ENCODE measurements around the gene SEPTIN14. TPM values are rescaled to one million over a fixed set of nuclear protein-coding genes. Genes with fewer than 3 reads are reported as not detected.

Gene SEPTIN14
- total RNA-seq, 2 donors from 2014 or later, result not detected

- no peak for TF ChIP-seq CTCF (conservative IDR thresholded peaks at IDR 0.05)
- Histone ChIP-seq H3K9ac (ENCODE audit: extremely low read depth, low read length, poor library complexity, severe bottlenecking) (no peak overlapping the region), H3K27ac (ENCODE audit: low read depth, low read length) (no peak overlapping the region), H3K4me3 (ENCODE audit: low read length) (no peak overlapping the region), H3K9me3 (ENCODE audit: control insufficient read depth, low read length) (no peaks in the 10 kb centered on the region), H3K27me3 (ENCODE audit: control insufficient read depth, insufficient read depth, low read length, poor library complexity, severe bottlenecking) (no peaks in the 10 kb centered on the region), H3K4me1 (ENCODE audit: control insufficient read depth, insufficient read depth, low read length) (no peaks in the 10 kb centered on the region), H3K36me3 (ENCODE audit: control insufficient read depth, insufficient read depth, low read length) (no peaks in the 10 kb centered on the region)
- DNase-seq, result no peak
- no peaks in the 10 kb centered on the region for H3K36me3 Mint-ChIP-seq (ENCODE audit: low read depth)
- WGBS, 2 experiments (ENCODE audit: insufficient coverage in 1 of 2, insufficient read length in 1 of 2), result 91% methylated on average over 3 of the region's 3 CpGs; no CpG with 5 or more reads in 1 of the 2 experiments
- H3K27ac Mint-ChIP-seq, result no peak overlapping the region
- no peaks in the 10 kb centered on the region for H3K9me3 Mint-ChIP-seq
- H3K27me3 Mint-ChIP-seq (ENCODE audit: insufficient read depth), result peaks cover 5% of the 10 kb centered on the region
- no peak overlapping the region for H3K4me3 Mint-ChIP-seq
- no peaks in the 10 kb centered on the region for H3K4me1 Mint-ChIP-seq
Measured at GRCh38 chr7:55884321-55884720, 21.8 kb upstream of the SEPTIN14 start.

- Histone ChIP-seq H3K27me3 (ENCODE audit: control insufficient read depth, insufficient read depth, low read length, poor library complexity, severe bottlenecking) (no peaks in the 10 kb centered on the region), H3K9me3 (ENCODE audit: control insufficient read depth, low read length) (no peaks in the 10 kb centered on the region), H3K4me1 (ENCODE audit: control insufficient read depth, insufficient read depth, low read length) (no peaks in the 10 kb centered on the region), H3K4me3 (ENCODE audit: low read length) (no peak overlapping the region), H3K27ac (ENCODE audit: low read depth, low read length) (no peak overlapping the region), H3K36me3 (ENCODE audit: control insufficient read depth, insufficient read depth, low read length) (no peaks in the 10 kb centered on the region), H3K9ac (ENCODE audit: extremely low read depth, low read length, poor library complexity, severe bottlenecking) (no peak overlapping the region)
- no peak overlapping the region for H3K27ac Mint-ChIP-seq
- TF ChIP-seq CTCF (conservative IDR thresholded peaks at IDR 0.05), result no peak
- H3K36me3 Mint-ChIP-seq (ENCODE audit: low read depth), result no peaks in the 10 kb centered on the region
- H3K4me1 Mint-ChIP-seq, result no peaks in the 10 kb centered on the region
- no peaks in the 10 kb centered on the region for H3K27me3 Mint-ChIP-seq (ENCODE audit: insufficient read depth)
- WGBS, 2 experiments (ENCODE audit: insufficient coverage in 1 of 2, insufficient read length in 1 of 2), result 95% methylated on average over 2 of the region's 3 CpGs; no CpG with 5 or more reads in 1 of the 2 experiments
- no peak for DNase-seq
- no peak overlapping the region for H3K4me3 Mint-ChIP-seq
- no peaks in the 10 kb centered on the region for H3K9me3 Mint-ChIP-seq
Measured at GRCh38 chr7:55878691-55879090, 16.1 kb upstream of the SEPTIN14 start.

- Histone ChIP-seq H3K4me1 (ENCODE audit: control insufficient read depth, insufficient read depth, low read length) (no peaks in the 10 kb centered on the region), H3K27ac (ENCODE audit: low read depth, low read length) (no peak overlapping the region), H3K9me3 (ENCODE audit: control insufficient read depth, low read length) (no peaks in the 10 kb centered on the region), H3K27me3 (ENCODE audit: control insufficient read depth, insufficient read depth, low read length, poor library complexity, severe bottlenecking) (no peaks in the 10 kb centered on the region), H3K9ac (ENCODE audit: extremely low read depth, low read length, poor library complexity, severe bottlenecking) (no peak overlapping the region), H3K36me3 (ENCODE audit: control insufficient read depth, insufficient read depth, low read length) (no peaks in the 10 kb centered on the region), H3K4me3 (ENCODE audit: low read length) (no peak overlapping the region)
- Mint-ChIP-seq H3K36me3 (ENCODE audit: low read depth) (no peaks in the 10 kb centered on the region), H3K27me3 (ENCODE audit: insufficient read depth) (no peaks in the 10 kb centered on the region), H3K27ac (no peak overlapping the region), H3K9me3 (peaks cover 2% of the 10 kb centered on the region), H3K4me3 (no peak overlapping the region), H3K4me1 (no peaks in the 10 kb centered on the region)
- no peak for TF ChIP-seq CTCF (conservative IDR thresholded peaks at IDR 0.05)
- 92 to 100% methylated on average over 2 to 5 of the region's 6 CpGs for WGBS, 2 experiments (ENCODE audit: insufficient coverage in 1 of 2, insufficient read length in 1 of 2)
- no peak for DNase-seq
Measured at GRCh38 chr7:55877308-55877707, 14.8 kb upstream of the SEPTIN14 start.
